OCI-LY1 (cell line): Measurements from ENCODE around the gene ERCC5.

Source experiments
- EZH2 ChIP-seq: fragments of 200-600 bp; sonication (generic), shearing (Covaris generic); IDR thresholded peaks from 2 replicates; pipeline ENCODE4 v1.8.0; 2017; ENCODE audit warnings: borderline replicate concordance, mixed run types, mild to moderate bottlenecking, antibody characterized with exemption, low read length, moderate library complexity, mixed read lengths
- TF ChIP-seq, protein P1 (sequence below): fragments of 200-600 bp; sonication (generic), shearing (Covaris generic); IDR thresholded peaks from 2 replicates; pipeline ENCODE4 v1.5.1; 2017; ENCODE audit warnings: mild to moderate bottlenecking, antibody characterized with exemption, low read length, moderate library complexity, mixed read lengths

DNA sequence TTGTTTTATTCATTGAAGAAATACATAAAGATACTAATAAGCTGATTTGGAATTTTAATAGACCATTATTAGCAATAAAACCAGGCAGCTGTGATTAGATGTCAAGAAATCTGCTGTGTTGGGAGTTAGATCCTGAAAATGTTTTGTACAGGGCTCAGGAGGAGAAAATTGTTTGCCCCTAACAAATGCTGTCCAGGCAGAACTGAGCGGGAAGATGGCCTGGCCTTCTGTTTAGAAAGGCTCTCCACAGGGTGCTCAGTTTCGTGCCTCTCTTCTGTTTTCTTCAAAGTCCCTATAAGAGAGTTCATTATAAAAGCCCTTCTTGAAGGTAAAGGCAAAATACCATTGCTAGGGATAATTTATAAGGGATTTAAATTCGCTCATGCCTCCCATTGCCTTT, 64.1 kb downstream of the ERCC5 start:
- TF ChIP-seq EZH2 = no peak
- TF ChIP-seq, protein P1, sequence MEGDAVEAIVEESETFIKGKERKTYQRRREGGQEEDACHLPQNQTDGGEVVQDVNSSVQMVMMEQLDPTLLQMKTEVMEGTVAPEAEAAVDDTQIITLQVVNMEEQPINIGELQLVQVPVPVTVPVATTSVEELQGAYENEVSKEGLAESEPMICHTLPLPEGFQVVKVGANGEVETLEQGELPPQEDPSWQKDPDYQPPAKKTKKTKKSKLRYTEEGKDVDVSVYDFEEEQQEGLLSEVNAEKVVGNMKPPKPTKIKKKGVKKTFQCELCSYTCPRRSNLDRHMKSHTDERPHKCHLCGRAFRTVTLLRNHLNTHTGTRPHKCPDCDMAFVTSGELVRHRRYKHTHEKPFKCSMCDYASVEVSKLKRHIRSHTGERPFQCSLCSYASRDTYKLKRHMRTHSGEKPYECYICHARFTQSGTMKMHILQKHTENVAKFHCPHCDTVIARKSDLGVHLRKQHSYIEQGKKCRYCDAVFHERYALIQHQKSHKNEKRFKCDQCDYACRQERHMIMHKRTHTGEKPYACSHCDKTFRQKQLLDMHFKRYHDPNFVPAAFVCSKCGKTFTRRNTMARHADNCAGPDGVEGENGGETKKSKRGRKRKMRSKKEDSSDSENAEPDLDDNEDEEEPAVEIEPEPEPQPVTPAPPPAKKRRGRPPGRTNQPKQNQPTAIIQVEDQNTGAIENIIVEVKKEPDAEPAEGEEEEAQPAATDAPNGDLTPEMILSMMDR = no peak
